Stimulated activated CD4-positive, alpha-beta T cell treated with anti-CD3 and anti-CD28 coated beads, Interleukin-15, amount 100 ng/mL, for 1 hour (primary cell): Measurements from ENCODE around the gene NEGR1.

Experiments
- DNase-seq, 2 donors: peaks; one replicate each; pipeline ENCODE4 v3.0.0-alpha.2; 2020; ENCODE audit warnings: low read depth in 1 of 2, low spot score in 1 of 2

NEGR1 gene

GRCh38 chr1:71498542-71498941, 783.8 kb downstream of the NEGR1 start:
- DNase-seq = no peak

- no peak for DNase-seq
These were observed 788.2 kb downstream of the NEGR1 start for GRCh38 chr1:71494163-71494562.

- DNase-seq = no peak
These were observed 789.9 kb downstream of the NEGR1 start for GRCh38 chr1:71492298-71493041.

GRCh38 chr1:71490432-71490831, 791.9 kb downstream of the NEGR1 start:
- DNase-seq = no peak

- no peak for DNase-seq
These were observed 793.6 kb downstream of the NEGR1 start for GRCh38 chr1:71488555-71489252.

GRCh38 chr1:71473331-71473730, 809.0 kb downstream of the NEGR1 start:
- no peak for DNase-seq

- DNase-seq = no peak
These were observed 817.2 kb downstream of the NEGR1 start for GRCh38 chr1:71465093-71465492.

- no peak for DNase-seq
These were observed 818.3 kb downstream of the NEGR1 start for GRCh38 chr1:71464016-71464415.

- DNase-seq = no peak
These were observed 819.2 kb downstream of the NEGR1 start for GRCh38 chr1:71463144-71463543.

- no peak for DNase-seq
These were observed 820.1 kb downstream of the NEGR1 start for GRCh38 chr1:71462247-71462646.

GRCh38 chr1:71461416-71461815, 820.9 kb downstream of the NEGR1 start:
- DNase-seq = no peak

GRCh38 chr1:71448444-71448843, 833.9 kb downstream of the NEGR1 start:
- no peak for DNase-seq

- DNase-seq = no peak
These were observed 843.7 kb downstream of the NEGR1 start for GRCh38 chr1:71438626-71439025.

- no peak for DNase-seq
These were observed 846.4 kb downstream of the NEGR1 start for GRCh38 chr1:71435951-71436350.

- DNase-seq = no peak
These were observed 848.1 kb downstream of the NEGR1 start for GRCh38 chr1:71434240-71434639.

GRCh38 chr1:71428029-71428428, 854.3 kb downstream of the NEGR1 start:
- no peak for DNase-seq

GRCh38 chr1:71427066-71427465, 855.3 kb downstream of the NEGR1 start:
- no peak for DNase-seq

GRCh38 chr1:71424536-71424935, 857.8 kb downstream of the NEGR1 start:
- DNase-seq = no peak

GRCh38 chr1:71422221-71422620, 860.1 kb downstream of the NEGR1 start:
- DNase-seq = no peak

GRCh38 chr1:71417421-71417820, 864.9 kb downstream of the NEGR1 start:
- no peak for DNase-seq

GRCh38 chr1:71414179-71414578, 868.2 kb downstream of the NEGR1 start:
- no peak for DNase-seq

- no peak for DNase-seq
These were observed 868.7 kb downstream of the NEGR1 start for GRCh38 chr1:71413441-71414175.
